Endothelial cell of umbilical vein (primary cell): Measurements from ENCODE around the gene IKZF3. TPM values are rescaled to one million over a fixed set of nuclear protein-coding genes. Genes with fewer than 3 reads are reported as not detected.

Source experiments
- BruUV-seq: library from RNA; stranded (reverse); fragments of 400-500 nt; replicated peaks from 2 replicates; lab custom pipeline; 2021; lab: Mats Ljungman, UMichigan
- CTCF ChIA-PET: fragments of 300-600, 350-600 bp; sonication (Branson Sonifier 250); formaldehyde crosslinking; loops from one replicate; lab custom pipeline; 2021; ENCODE audit warnings: antibody characterized with exemption, inconsistent platforms; lab: Charles Lee
- POLR2A ChIA-PET: fragments of 300-600, 350-600 bp; sonication (Branson Sonifier 250); formaldehyde crosslinking; loops from one replicate; lab custom pipeline; 2021; ENCODE audit warnings: antibody characterized with exemption, inconsistent platforms; lab: Charles Lee
- DNase-seq: peaks from one replicate; pipeline ENCODE4 v3.0.0-alpha.2; 2011; ENCODE audit warnings: low read depth, low spot score
- FAIRE-seq: peaks from 2 replicates; lab custom pipeline; 2011; peaks lifted over from hg19 to GRCh38; lab: Jason Lieb, UNC
- H2AFZ ChIP-seq: 2 replicates; pipeline ENCODE4 v1.6.0; 2012; ENCODE audit warnings: low read depth, low read length, control low read depth, inconsistent platforms
- H3K27ac ChIP-seq: 2 replicates; pipeline ENCODE4 v1.5.1; 2011; ENCODE audit warnings: low read depth, mild to moderate bottlenecking, control low read depth, low read length, moderate library complexity; ENCODE audit not compliant: insufficient read depth
- H3K27me3 ChIP-seq, 2 experiments: 2 replicates each; pipeline versions ENCODE4 v1.6.0 to v1.6.1; 2011; ENCODE audit warnings: low read length in 2 of 2, mixed read lengths in 1 of 2; ENCODE audit not compliant: control insufficient read depth in 2 of 2, insufficient read depth in 2 of 2
- H3K36me3 ChIP-seq, 2 experiments: 2 replicates in 1 of 2; 3 replicates in 1 of 2; pipeline ENCODE4 v1.5.1; 2011; ENCODE audit warnings: low read length in 2 of 2, mild to moderate bottlenecking in 1 of 2, moderate library complexity in 1 of 2; ENCODE audit not compliant: control insufficient read depth in 2 of 2, insufficient read depth in 2 of 2; ENCODE audit errors: extremely low read depth in 1 of 2
- H3K4me1 ChIP-seq: 3 replicates; pipeline ENCODE4 v1.5.1; 2011; ENCODE audit warnings: mild to moderate bottlenecking, low read length; ENCODE audit not compliant: control insufficient read depth, insufficient read depth; ENCODE audit errors: extremely low read depth
- H3K4me2 ChIP-seq: 2 replicates; pipeline ENCODE4 v1.6.1; 2011; ENCODE audit warnings: low read length, control low read depth, mixed read lengths; ENCODE audit not compliant: insufficient read depth
- H3K4me3 ChIP-seq, 3 experiments: fragments of 200-600 bp in 1 of 3; sonication (generic), shearing (Covaris generic) in 1 of 3; replicated peaks in 1 of 3; 2 replicates each; pipeline ENCODE4 v1.5.1; 2011 to 2016; ENCODE audit warnings: control low read depth in 3 of 3, low read length in 3 of 3, mild to moderate bottlenecking in 2 of 3, inconsistent platforms in 1 of 3, low read depth in 1 of 3, moderate library complexity in 1 of 3; ENCODE audit not compliant: insufficient read depth in 1 of 3
- H3K79me2 ChIP-seq: 2 replicates; pipeline ENCODE4 v1.6.0; 2012; ENCODE audit warnings: low read length, inconsistent platforms; ENCODE audit not compliant: control insufficient read depth, insufficient read depth
- H3K9ac ChIP-seq: replicated peaks from 2 replicates; pipeline ENCODE3; 2011; ENCODE audit warnings: low read length, control low read depth; ENCODE audit not compliant: insufficient read depth; ENCODE audit errors: extremely low read depth
- H3K9me1 ChIP-seq: replicated peaks from 3 replicates; pipeline ENCODE4 v1.6.0; 2011; ENCODE audit warnings: mild to moderate bottlenecking, low read length; ENCODE audit not compliant: control insufficient read depth, insufficient read depth; ENCODE audit errors: extremely low read depth
- H3K9me3 ChIP-seq: replicated peaks from 2 replicates; pipeline ENCODE4 v1.5.1; 2012; ENCODE audit warnings: low read length, inconsistent platforms; ENCODE audit not compliant: control insufficient read depth, insufficient read depth
- H4K20me1 ChIP-seq: replicated peaks from 2 replicates; pipeline ENCODE3; 2011; ENCODE audit warnings: mild to moderate bottlenecking, low read length; ENCODE audit not compliant: control insufficient read depth, insufficient read depth; ENCODE audit errors: extremely low read depth
- EZH2 ChIP-seq: IDR thresholded peaks from 2 replicates; pipeline ENCODE4 v1.6.1; 2012; ENCODE audit warnings: borderline replicate concordance, low read depth, mild to moderate bottlenecking, moderate library complexity, low read length, inconsistent platforms; ENCODE audit not compliant: severe bottlenecking
- FOS ChIP-seq: IDR thresholded peaks from 2 replicates; pipeline ENCODE4 v1.6.1; 2011; ENCODE audit warnings: mild to moderate bottlenecking, low read length, moderate library complexity, borderline replicate concordance; ENCODE audit not compliant: insufficient read depth
- GATA2 ChIP-seq: IDR thresholded peaks from 2 replicates; pipeline ENCODE4 v1.7.0; 2011; ENCODE audit warnings: low read depth, mild to moderate bottlenecking, moderate library complexity, mixed read lengths, low read length; ENCODE audit not compliant: insufficient read length, insufficient read depth
- JUN ChIP-seq: IDR thresholded peaks from 2 replicates; pipeline ENCODE4 v1.6.1; 2011; ENCODE audit warnings: borderline replicate concordance, low read depth; ENCODE audit not compliant: insufficient read length, insufficient read depth
- MYC ChIP-seq: IDR thresholded peaks from one replicate; pipeline ENCODE4 v1.6.1; 2011; ENCODE audit warnings: mild to moderate bottlenecking, low read depth, low read length
- POLR2A ChIP-seq: IDR thresholded peaks from 2 replicates; pipeline ENCODE4 v1.6.1; 2012; ENCODE audit warnings: low read depth, mild to moderate bottlenecking, control low read depth, low read length
- POLR2AphosphoS5 ChIP-seq: IDR thresholded peaks from 2 replicates; pipeline ENCODE4 v1.6.1; 2012; ENCODE audit warnings: low read depth, mild to moderate bottlenecking, control low read depth, low read length, moderate library complexity; ENCODE audit not compliant: insufficient read depth
- dilution Hi-C: fragments of 300-500 bp; cut with MboI; formaldehyde crosslinking; loops from one replicate; pipeline ENCODE4 v1.15.0; 2019; ENCODE audit warnings: low sequenced_read_pairs; ENCODE audit not compliant: extremely low pct_ligation_motif_present
- intact Hi-C: fragments of 100-400 bp; cut with micrococcal nuclease; formaldehyde crosslinking; loops from one replicate; pipeline ENCODE4 v1.10.0; 2022
- polyA plus RNA-seq, 4 experiments: library from polyadenylated mRNA; depleted of rRNA in 3 of 4; stranded (reverse) in 3 of 4; unstranded in 1 of 4; fragments of >200 nt; gene quantifications; 2 replicates each; pipeline versions ENCODE4 v1.2.1 to v1.2.3, GENCODE V29; 2011 to 2012; ENCODE audit warnings: missing spikeins in 1 of 4
- total RNA-seq: library from RNA; stranded (reverse); gene quantifications from 2 replicates; pipeline ENCODE4 v1.2.3, GENCODE V29; 2021
- TF ChIP-seq, protein P1 (sequence below), 2 donors: IDR thresholded peaks; 1 replicate in 1 of 2; 2 replicates in 1 of 2; pipeline ENCODE4 v1.5.1; 2011; ENCODE audit warnings: low read length in 2 of 2, mild to moderate bottlenecking in 2 of 2, moderate library complexity in 2 of 2, control low read depth in 1 of 2, inconsistent platforms in 1 of 2, low read depth in 1 of 2; ENCODE audit not compliant: insufficient read depth in 1 of 2; ENCODE audit errors: extremely low read depth in 1 of 2
- TF ChIP-seq, protein P2 (sequence below): IDR thresholded peaks from 2 replicates; pipeline ENCODE4 v1.6.1; 2011; ENCODE audit not compliant: insufficient read depth, insufficient read length

Gene IKZF3
- total and polyA plus RNA-seq, 2 donors (not counting 3 experiments of a cell fraction or from before 2014, with no cell fraction given): not detected

DNA sequence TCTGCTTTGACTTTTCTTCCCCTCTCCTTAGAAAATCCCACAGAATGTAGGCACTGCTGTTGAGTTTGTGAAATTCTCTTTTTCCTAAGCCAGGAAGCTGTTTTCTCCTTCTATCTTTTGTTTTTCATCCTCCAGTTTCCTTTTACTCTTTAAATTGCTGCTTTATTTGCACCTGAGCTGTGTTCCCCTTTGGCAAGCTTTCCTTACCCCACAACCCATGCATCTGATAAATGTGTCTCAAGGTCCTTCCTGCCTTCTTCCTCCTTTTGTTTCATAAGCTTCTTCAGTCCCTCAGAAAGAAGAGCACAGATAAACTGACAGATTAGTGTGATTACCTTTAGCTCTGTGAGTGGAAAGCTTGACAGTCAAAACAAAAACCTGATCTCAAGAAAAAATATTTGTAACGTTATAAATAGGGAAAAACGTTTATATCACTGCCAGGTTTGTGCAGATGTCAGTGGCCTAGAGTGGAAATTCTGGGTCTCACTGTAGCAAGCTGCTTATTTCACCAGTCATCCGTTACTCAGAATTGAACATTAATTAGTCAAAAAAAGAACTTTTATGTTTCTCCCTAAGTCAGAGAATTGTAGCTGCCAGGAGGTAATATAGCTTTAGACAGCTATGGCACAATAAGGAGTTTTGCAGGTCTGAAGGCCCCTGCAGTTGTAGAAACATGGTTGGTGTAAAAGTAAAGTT lies 30.7 kb upstream of the IKZF3 start:
- no peaks in the 10 kb centered on the region for H4K20me1 ChIP-seq
- ChIA-PET CTCF (interaction anchor here (1.6 to 3.4 kb wide), 4 partner anchors 10 to 271 kb away, joined by 4 to 13 read pairs (median 8); no protein-coding TSS in a partner anchor), POLR2A (interaction anchor here (0.6 kb wide), 1 partner anchor 1290 kb away, joined by 3 read pairs; no protein-coding TSS in a partner anchor)
- BruUV-seq: no TSS peak
- no peaks in the 10 kb centered on the region for H3K4me1 ChIP-seq
- no peaks in the 10 kb centered on the region for H3K9me3 ChIP-seq
- intact Hi-C loops: no loop called here
- TF ChIP-seq EZH2 (no peak), JUN (no peak), GATA2 (no peak), MYC (no peak), FOS (no peak), POLR2AphosphoS5 (no peak), POLR2A (no peak)
- TF ChIP-seq, protein P1, sequence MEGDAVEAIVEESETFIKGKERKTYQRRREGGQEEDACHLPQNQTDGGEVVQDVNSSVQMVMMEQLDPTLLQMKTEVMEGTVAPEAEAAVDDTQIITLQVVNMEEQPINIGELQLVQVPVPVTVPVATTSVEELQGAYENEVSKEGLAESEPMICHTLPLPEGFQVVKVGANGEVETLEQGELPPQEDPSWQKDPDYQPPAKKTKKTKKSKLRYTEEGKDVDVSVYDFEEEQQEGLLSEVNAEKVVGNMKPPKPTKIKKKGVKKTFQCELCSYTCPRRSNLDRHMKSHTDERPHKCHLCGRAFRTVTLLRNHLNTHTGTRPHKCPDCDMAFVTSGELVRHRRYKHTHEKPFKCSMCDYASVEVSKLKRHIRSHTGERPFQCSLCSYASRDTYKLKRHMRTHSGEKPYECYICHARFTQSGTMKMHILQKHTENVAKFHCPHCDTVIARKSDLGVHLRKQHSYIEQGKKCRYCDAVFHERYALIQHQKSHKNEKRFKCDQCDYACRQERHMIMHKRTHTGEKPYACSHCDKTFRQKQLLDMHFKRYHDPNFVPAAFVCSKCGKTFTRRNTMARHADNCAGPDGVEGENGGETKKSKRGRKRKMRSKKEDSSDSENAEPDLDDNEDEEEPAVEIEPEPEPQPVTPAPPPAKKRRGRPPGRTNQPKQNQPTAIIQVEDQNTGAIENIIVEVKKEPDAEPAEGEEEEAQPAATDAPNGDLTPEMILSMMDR (IDR thresholded peaks at IDR 0.05; ENCODE audit: extremely low read depth in 1 of 2, insufficient read depth in 1 of 2, low read depth in 1 of 2, low read length in 2 of 2): no peak
- TF ChIP-seq, protein P2, sequence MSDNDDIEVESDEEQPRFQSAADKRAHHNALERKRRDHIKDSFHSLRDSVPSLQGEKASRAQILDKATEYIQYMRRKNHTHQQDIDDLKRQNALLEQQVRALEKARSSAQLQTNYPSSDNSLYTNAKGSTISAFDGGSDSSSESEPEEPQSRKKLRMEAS: no peak
- no peaks in the 10 kb centered on the region for H3K79me2 ChIP-seq
- dilution Hi-C loops: no loop called here
- DNase-seq (peak; percentile 2), FAIRE-seq (no peak)
- no peak overlapping the region for H3K4me3 ChIP-seq
- no peak overlapping the region for H3K27ac ChIP-seq
- H3K27me3 ChIP-seq: peaks cover 2 to 12% of the 10 kb centered on the region in 2 experiments
- H2AFZ ChIP-seq: no peak overlapping the region
- no peak overlapping the region for H3K4me2 ChIP-seq
- H3K9ac ChIP-seq: no peak overlapping the region
- H3K36me3 ChIP-seq: no peaks in the 10 kb centered on the region
- no peaks in the 10 kb centered on the region for H3K9me1 ChIP-seq
